GM12873 (cell line): Measurements from ENCODE around the gene TOM1.

Experiments used
- CTCF ChIP-seq: IDR thresholded peaks from 2 replicates; pipeline ENCODE4 v1.5.1; 2012; ENCODE audit warnings: low read depth, mild to moderate bottlenecking, moderate library complexity, low read length, control low read depth; ENCODE audit not compliant: insufficient read depth; ENCODE audit errors: missing control alignments

Gene TOM1

GRCh38 chr22:35369996-35370395 is 70.3 kb downstream of the TOM1 start:
- no peak for TF ChIP-seq CTCF

GRCh38 chr22:35373781-35374180 is 74.1 kb downstream of the TOM1 start:
- TF ChIP-seq CTCF = no peak

- no peak for TF ChIP-seq CTCF
Measured at GRCh38 chr22:35375031-35375430, 75.3 kb downstream of the TOM1 start.

- TF ChIP-seq CTCF = no peak
Measured at GRCh38 chr22:35375526-35375925, 75.8 kb downstream of the TOM1 start.

- TF ChIP-seq CTCF = no peak
Measured at GRCh38 chr22:35376728-35377472, 77.2 kb downstream of the TOM1 start.

- TF ChIP-seq CTCF = no peak
Measured at GRCh38 chr22:35377735-35378134, 78.0 kb downstream of the TOM1 start.

- no peak for TF ChIP-seq CTCF
Measured at GRCh38 chr22:35378621-35379020, 78.9 kb downstream of the TOM1 start.
